PC-9 (cell line): Measurements from ENCODE around the gene TSPAN32. TPM values are rescaled to one million over a fixed set of nuclear protein-coding genes. Genes with fewer than 3 reads are reported as not detected.
"Not testable (repeated sequence)": the region's sequence is repeated elsewhere in the genome, so short reads cannot be mapped to it uniquely, and the experiment has no call there.

Experiments used
- BruUV-seq: library from RNA; stranded (reverse); fragments of 400-500 nt; replicated peaks from 2 replicates; lab custom pipeline; 2021; lab: Mats Ljungman, UMichigan
- CTCF ChIA-PET: fragments of 300-600 bp; sonication (Branson Sonifier 250); formaldehyde crosslinking; loops from one replicate; lab custom pipeline; 2022; ENCODE audit warnings: antibody characterized with exemption; lab: Charles Lee
- POLR2A ChIA-PET: fragments of 300-600 bp; sonication (Branson Sonifier 250); formaldehyde crosslinking; loops from one replicate; lab custom pipeline; 2022; ENCODE audit warnings: antibody characterized with exemption; ENCODE audit not compliant: unreplicated experiment; lab: Charles Lee
- DNase-seq, 2 experiments: peaks; one replicate each; pipeline versions ENCODE4 v3.0.0 to v3.0.0-alpha.2; 2015 to 2022; ENCODE audit warnings: mixed read lengths in 1 of 2
- H2AFZ ChIP-seq: fragments of 200-600 bp; sonication (generic); 2 replicates; pipeline ENCODE4 v1.8.1; 2017; ENCODE audit warnings: antibody characterized with exemption
- H3F3A ChIP-seq: fragments of 200-600 bp; sonication (generic); 2 replicates; pipeline ENCODE4 v1.8.1; 2017; ENCODE audit warnings: antibody characterized with exemption, mild to moderate bottlenecking, low read depth; ENCODE audit not compliant: insufficient read depth
- H3K27ac ChIP-seq: fragments of 200-600 bp; sonication (generic); 2 replicates; pipeline ENCODE4 v1.6.1; 2016; ENCODE audit warnings: mixed run types
- H3K27me3 ChIP-seq: fragments of 200-600 bp; sonication (generic); 2 replicates; pipeline ENCODE4 v1.6.1; 2016; ENCODE audit warnings: low read depth, mixed run types; ENCODE audit not compliant: insufficient read depth
- H3K36me3 ChIP-seq: fragments of 200-600 bp; sonication (generic); 2 replicates; pipeline ENCODE4 v1.6.1; 2016; ENCODE audit warnings: low read depth, mixed run types
- H3K4me1 ChIP-seq: fragments of 200-600 bp; sonication (generic); replicated peaks from 2 replicates; pipeline ENCODE4 v1.6.1; 2016; ENCODE audit warnings: mixed run types; ENCODE audit not compliant: insufficient read depth
- H3K4me2 ChIP-seq: fragments of 200-600 bp; sonication (generic); 2 replicates; pipeline ENCODE4 v1.6.1; 2017; ENCODE audit warnings: mixed run types
- H3K4me3 ChIP-seq: fragments of 200-600 bp; sonication (generic); 2 replicates; pipeline ENCODE4 v1.6.1; 2016; ENCODE audit warnings: mixed run types
- H3K79me2 ChIP-seq: fragments of 200-600 bp; sonication (generic); 2 replicates; pipeline ENCODE4 v1.6.1; 2017; ENCODE audit warnings: low read depth, mixed run types
- H3K9me2 ChIP-seq: fragments of 200-600 bp; sonication (generic); 2 replicates; pipeline ENCODE4 v1.8.1; 2017; ENCODE audit warnings: mild to moderate bottlenecking; ENCODE audit not compliant: insufficient read depth
- H3K9me3 ChIP-seq: fragments of 200-600 bp; sonication (generic); 2 replicates; pipeline ENCODE4 v1.8.1; 2016; ENCODE audit warnings: low read depth; ENCODE audit not compliant: insufficient read depth
- H4K20me1 ChIP-seq: fragments of 200-600 bp; sonication (generic); 2 replicates; pipeline ENCODE4 v1.8.1; 2017; ENCODE audit not compliant: insufficient read depth
- EZH2 ChIP-seq: fragments of 200-600 bp; sonication (generic); IDR thresholded peaks from 2 replicates; pipeline ENCODE4 v1.8.0; 2017; ENCODE audit warnings: antibody characterized with exemption, low read depth
- intact Hi-C: fragments of 100-400 bp; cut with micrococcal nuclease; formaldehyde crosslinking; loops from one replicate; pipeline ENCODE4 v1.10.0; 2022; ENCODE audit not compliant: unreplicated experiment
- total RNA-seq: library from RNA; stranded (reverse); gene quantifications from 2 replicates; pipeline ENCODE4 v1.2.3, GENCODE V29; 2021
- TF ChIP-seq, protein P1 (sequence below): fragments of 200-600 bp; sonication (generic); conservative IDR thresholded peaks from 2 replicates; pipeline ENCODE4 v1.6.1; 2017; ENCODE audit warnings: mixed run types, antibody characterized with exemption, mild to moderate bottlenecking, moderate library complexity

TSPAN32 gene
- total RNA-seq, 1 experiment from 2014 or later: not detected

GRCh38 chr11:2362414-2362813 is 60.6 kb downstream of the TSPAN32 start:
- Histone ChIP-seq H3K4me1 (no peaks in the 10 kb centered on the region), H3K27me3 (peaks cover 3% of the 10 kb centered on the region; the same call in 1 of the 2 replicates), H3K9me3 (no peaks in the 10 kb centered on the region), H3K79me2 (no peaks in the 10 kb centered on the region), H3K4me3 (no peak overlapping the region), H4K20me1 (no peaks in the 10 kb centered on the region), H3K9me2 (no peaks in the 10 kb centered on the region), H3K36me3 (no peaks in the 10 kb centered on the region), H3K4me2 (no peak overlapping the region), H3K27ac (no peak overlapping the region), H3F3A (no peaks in the 10 kb centered on the region), H2AFZ (no peak overlapping the region)
- TF ChIP-seq, protein P1, sequence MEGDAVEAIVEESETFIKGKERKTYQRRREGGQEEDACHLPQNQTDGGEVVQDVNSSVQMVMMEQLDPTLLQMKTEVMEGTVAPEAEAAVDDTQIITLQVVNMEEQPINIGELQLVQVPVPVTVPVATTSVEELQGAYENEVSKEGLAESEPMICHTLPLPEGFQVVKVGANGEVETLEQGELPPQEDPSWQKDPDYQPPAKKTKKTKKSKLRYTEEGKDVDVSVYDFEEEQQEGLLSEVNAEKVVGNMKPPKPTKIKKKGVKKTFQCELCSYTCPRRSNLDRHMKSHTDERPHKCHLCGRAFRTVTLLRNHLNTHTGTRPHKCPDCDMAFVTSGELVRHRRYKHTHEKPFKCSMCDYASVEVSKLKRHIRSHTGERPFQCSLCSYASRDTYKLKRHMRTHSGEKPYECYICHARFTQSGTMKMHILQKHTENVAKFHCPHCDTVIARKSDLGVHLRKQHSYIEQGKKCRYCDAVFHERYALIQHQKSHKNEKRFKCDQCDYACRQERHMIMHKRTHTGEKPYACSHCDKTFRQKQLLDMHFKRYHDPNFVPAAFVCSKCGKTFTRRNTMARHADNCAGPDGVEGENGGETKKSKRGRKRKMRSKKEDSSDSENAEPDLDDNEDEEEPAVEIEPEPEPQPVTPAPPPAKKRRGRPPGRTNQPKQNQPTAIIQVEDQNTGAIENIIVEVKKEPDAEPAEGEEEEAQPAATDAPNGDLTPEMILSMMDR: no peak
- no peak for TF ChIP-seq EZH2
- ChIA-PET POLR2A (no interaction called here), CTCF (no interaction called here)
- no TSS peak for BruUV-seq
- intact Hi-C loops: no loop called here
- no peak for DNase-seq

DNA sequence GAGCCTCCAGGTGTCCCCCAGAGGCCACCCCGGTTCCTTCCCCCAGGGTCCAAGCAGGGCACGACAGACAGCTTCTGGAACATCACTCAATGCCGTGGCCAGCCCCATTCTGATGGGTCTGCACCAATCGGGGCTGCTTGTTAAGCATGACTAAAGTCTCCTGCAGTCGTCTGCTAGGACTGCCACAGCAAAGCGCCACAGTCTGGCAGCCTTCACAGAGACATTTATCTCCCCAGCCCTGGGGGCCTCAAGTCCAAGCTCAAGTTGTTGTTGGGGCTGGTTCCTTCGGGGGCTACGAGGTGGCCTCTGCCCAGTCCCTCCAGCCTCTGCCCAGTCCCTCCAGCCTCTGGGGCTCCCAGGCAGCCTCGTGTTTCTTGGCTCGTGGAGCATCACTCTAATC is 61.3 kb downstream of the TSPAN32 start:
- no TSS peak for BruUV-seq
- DNase-seq: no peak

GRCh38 chr11:2363577-2364370 is 62.0 kb downstream of the TSPAN32 start:
- BruUV-seq: no TSS peak
- DNase-seq: no peak
- no peaks in the 10 kb centered on the region for H3K9me2 ChIP-seq
- no peaks in the 10 kb centered on the region for H3F3A ChIP-seq
- no peak overlapping the region for H2AFZ ChIP-seq
- no peaks in the 10 kb centered on the region for H3K36me3 ChIP-seq
- no peak overlapping the region for H3K4me2 ChIP-seq
- POLR2A ChIA-PET: no interaction called here
- CTCF ChIA-PET: no interaction called here
- H3K4me1 ChIP-seq: no peaks in the 10 kb centered on the region
- no peaks in the 10 kb centered on the region for H4K20me1 ChIP-seq
- peaks cover 3% of the 10 kb centered on the region; the same call in 1 of the 2 replicates for H3K27me3 ChIP-seq
- no peaks in the 10 kb centered on the region for H3K79me2 ChIP-seq
- no peak overlapping the region for H3K4me3 ChIP-seq
- H3K9me3 ChIP-seq: no peaks in the 10 kb centered on the region
- intact Hi-C loops: no loop called here
- no peak for TF ChIP-seq EZH2
- TF ChIP-seq, protein P1: no peak
- no peak overlapping the region for H3K27ac ChIP-seq

More for the DNA sequence above, 61.3 kb downstream of the TSPAN32 start:
- Histone ChIP-seq H3F3A (no peaks in the 10 kb centered on the region), H3K4me2 (no peak overlapping the region), H3K27ac (no peak overlapping the region), H3K4me3 (no peak overlapping the region), H2AFZ (no peak overlapping the region), H3K4me1 (no peaks in the 10 kb centered on the region), H3K36me3 (no peaks in the 10 kb centered on the region), H4K20me1 (no peaks in the 10 kb centered on the region), H3K9me2 (no peaks in the 10 kb centered on the region), H3K79me2 (no peaks in the 10 kb centered on the region), H3K9me3 (no peaks in the 10 kb centered on the region), H3K27me3 (peaks cover 3% of the 10 kb centered on the region; the same call in 1 of the 2 replicates)
- intact Hi-C loops: no loop called here
- ChIA-PET CTCF (no interaction called here), POLR2A (no interaction called here)
- TF ChIP-seq, protein P1: no peak
- TF ChIP-seq EZH2: no peak

DNA sequence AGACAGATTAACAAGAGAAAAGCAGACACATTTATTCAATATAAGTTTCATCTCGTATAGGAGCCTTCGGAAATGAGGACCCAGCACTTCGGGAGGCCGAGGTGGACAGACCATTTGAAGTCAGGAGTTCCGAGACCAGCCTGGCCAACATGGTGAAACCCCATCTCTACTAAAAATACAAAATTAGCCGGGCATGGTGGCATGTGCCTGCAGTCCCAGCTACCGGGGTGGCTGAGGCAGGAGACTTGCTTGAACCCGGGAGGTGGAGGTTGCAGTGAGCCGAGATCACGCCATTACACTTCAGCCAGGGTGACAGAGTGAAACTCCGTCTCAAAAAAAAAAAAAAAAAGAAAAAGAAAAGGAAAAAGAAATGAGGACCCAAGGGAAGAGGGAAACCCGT is 62.6 kb downstream of the TSPAN32 start:
- H2AFZ ChIP-seq, H3K4me3 ChIP-seq, H3K9me2 ChIP-seq, BruUV-seq, H3K27me3 ChIP-seq, H3K27ac ChIP-seq, H3K4me1 ChIP-seq, POLR2A ChIA-PET, H4K20me1 ChIP-seq, CTCF ChIA-PET, H3K79me2 ChIP-seq, H3F3A ChIP-seq, intact Hi-C loops, H3K4me2 ChIP-seq, H3K36me3 ChIP-seq, DNase-seq, H3K9me3 ChIP-seq: not testable (repeated sequence)
